HS-27A (cell line): ENCODE data around the gene DSCAM.

Experiments used
- DNase-seq: peaks from one replicate; pipeline ENCODE4 v3.0.0-alpha.2; 2012; ENCODE audit warnings: low read depth, missing footprints

Gene DSCAM

DNA sequence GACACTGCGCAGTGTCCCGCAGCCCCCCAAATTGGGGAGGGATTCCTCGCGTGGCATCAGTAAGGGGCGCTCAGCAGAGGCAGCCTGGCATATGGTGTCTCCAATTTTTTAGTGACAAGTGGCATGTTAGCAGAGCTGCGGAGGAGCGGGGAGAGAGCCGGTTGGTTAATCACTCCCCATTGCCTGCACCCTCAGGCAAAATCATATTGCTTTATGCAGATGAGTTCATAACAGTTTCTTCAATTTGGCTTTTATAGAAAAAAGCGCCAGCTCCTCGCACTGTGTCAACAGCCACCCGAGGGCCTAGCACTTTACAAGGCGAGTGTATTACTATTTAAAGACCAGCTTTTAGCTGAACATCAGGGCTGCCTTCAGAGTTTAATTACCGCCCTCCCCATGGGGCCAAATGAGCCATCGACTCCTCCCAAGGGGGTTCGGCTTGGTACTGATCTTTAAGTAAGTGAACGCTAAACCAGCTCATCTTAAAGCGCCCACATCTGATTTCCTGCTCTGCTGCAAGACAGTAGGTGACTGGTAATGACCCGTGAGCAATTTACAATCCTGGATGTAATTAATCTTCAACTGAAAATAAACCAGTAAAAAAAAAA is 298.9 kb downstream of the DSCAM start:
- no peak for DNase-seq

- DNase-seq, result no peak
Measured at GRCh38 chr21:40546647-40547046, 300.3 kb downstream of the DSCAM start.

GRCh38 chr21:40540216-40540615 is 306.7 kb downstream of the DSCAM start:
- no peak for DNase-seq

GRCh38 chr21:40534886-40535285 is 312.1 kb downstream of the DSCAM start:
- no peak for DNase-seq

- no peak for DNase-seq
Measured at GRCh38 chr21:40531431-40532110, 315.4 kb downstream of the DSCAM start.

DNA sequence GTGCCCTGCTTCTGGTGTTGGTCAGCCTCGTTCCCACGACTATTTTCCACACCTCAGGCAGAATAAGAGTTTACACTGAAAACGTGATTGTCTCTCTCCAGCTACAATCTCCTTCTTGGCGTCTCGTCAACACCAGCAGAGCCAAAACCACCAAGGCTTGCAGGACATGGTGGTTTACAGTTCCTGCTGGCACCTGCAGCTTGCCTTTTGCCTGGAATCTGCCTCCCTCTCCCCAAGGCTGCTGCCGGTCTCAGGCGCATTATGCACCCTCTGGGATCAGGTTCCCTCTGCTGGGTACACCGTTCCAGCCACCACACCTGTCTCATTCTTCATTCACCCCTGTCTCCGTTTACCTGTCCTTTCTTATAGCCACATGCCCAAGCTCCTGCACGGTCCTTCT is 315.9 kb downstream of the DSCAM start:
- no peak for DNase-seq

DNA sequence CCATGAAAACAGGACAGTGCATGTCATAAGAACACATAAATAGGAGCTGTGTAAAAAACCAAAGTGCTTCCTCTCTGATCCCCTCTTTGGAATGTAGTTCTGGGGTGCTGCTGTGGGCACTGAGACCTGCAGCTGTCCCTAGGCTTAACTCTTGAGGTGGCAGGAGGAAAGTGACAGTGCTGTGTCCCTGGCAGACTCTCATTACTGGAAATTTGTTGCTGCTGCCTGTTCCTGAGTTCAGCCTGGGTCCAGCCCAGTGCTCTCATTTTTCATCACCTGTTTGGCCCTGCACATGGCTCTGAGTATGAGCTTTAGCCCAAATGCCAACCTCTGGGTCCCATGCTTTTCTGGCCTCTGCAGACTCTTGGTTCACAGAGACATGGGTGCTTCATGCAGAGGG is 329.3 kb downstream of the DSCAM start:
- no peak for DNase-seq

- DNase-seq, result no peak
Measured at GRCh38 chr21:40516335-40516734, 330.6 kb downstream of the DSCAM start.

- DNase-seq, result no peak
Measured at GRCh38 chr21:40512590-40512989, 334.4 kb downstream of the DSCAM start.

DNA sequence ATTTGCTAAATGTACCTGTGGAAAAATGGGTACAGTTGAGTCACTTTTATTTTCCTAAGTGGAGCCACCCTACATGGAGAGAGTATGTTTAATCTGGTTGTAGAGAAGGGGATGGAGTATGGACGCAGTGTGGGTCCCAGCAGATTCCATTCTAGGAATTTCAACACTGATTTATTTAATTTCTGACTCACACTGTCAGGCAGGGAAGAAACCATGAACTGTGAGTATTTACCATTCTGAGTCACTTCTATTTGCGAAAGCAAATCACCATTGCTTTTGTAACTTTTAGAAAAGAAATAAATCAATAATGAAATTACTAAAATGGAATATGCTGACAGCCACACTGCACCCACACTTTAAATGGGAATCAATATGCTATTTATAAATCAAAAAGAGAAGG is 339.0 kb downstream of the DSCAM start:
- no peak for DNase-seq

DNA sequence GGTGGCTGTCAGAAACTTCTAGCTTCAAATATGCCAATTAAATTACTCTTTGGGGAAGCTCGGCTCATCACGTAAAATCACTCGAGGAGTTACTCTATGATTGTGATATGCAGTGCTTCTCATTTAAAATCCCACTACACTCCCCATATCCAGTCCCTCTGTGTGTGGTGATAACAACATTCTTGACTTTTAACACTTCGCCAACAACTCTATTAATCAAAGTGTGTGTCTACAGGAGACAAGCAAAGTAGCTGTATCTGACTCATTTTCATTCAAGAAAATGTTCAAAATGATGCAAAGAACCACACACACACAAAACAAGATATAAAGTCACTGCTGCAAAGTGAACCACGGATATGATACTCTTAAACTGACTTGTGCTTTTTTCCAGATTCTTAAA is 341.3 kb downstream of the DSCAM start:
- no peak for DNase-seq

- no peak for DNase-seq
Measured at GRCh38 chr21:40505244-40505643, 341.7 kb downstream of the DSCAM start.

DNA sequence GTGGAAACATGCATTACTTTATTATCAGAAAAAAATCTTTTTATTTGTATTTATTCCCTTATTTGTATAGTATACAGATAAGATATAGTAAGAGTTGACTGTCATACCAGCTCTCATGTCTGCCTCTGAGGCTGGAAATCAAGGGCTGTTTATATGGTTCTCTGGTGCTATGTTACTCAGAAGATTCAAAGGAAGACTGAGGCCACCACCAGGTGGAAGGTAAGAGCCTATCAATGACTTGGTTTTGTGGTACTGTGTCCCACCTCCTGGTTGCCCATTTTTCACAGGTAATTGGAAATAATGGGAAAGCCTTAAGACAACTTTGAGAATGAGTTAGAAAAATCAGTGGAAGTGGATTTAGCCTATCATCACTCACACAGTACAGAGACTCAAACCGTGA is 342.1 kb downstream of the DSCAM start:
- DNase-seq, result no peak

DNA sequence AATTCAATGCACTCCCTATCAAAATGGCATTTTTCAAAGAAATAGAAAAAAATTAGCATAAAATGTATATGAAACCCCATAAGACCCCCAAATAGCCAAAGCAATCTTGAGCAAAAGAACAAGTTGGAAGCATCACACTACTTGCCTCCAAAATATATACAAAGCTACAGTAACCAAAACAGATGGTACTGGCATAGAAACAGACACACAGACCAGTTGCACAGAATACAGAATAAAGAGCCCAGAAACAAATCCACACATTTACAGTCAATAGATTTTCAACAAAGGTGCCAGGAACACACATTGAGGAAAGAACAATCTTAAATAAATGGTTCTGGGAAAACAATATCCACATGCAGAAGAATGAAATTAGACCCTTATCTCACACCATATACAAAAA is 350.8 kb downstream of the DSCAM start:
- DNase-seq, result no peak

DNA sequence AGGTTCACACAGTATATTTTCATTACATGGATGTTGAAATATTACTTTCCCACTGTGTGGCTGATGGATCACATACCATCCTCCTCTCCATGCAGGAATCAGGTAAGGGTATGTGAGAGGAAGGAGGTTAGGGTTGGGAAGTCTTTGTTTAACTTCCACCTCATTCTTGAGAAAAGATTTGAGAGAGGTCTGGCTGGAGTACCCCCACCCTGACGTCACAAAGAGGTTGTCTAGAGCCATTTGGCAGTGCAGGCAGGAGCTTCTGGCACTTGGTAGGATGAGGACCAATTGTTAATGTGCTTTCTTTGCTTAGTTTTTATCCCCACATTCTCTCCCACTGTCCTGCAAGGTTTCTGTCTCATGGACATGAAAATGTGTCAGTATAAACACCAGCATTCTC is 356.6 kb downstream of the DSCAM start:
- DNase-seq, result no peak

- no peak for DNase-seq
Measured at GRCh38 chr21:40489001-40489400, 358.0 kb downstream of the DSCAM start.

DNA sequence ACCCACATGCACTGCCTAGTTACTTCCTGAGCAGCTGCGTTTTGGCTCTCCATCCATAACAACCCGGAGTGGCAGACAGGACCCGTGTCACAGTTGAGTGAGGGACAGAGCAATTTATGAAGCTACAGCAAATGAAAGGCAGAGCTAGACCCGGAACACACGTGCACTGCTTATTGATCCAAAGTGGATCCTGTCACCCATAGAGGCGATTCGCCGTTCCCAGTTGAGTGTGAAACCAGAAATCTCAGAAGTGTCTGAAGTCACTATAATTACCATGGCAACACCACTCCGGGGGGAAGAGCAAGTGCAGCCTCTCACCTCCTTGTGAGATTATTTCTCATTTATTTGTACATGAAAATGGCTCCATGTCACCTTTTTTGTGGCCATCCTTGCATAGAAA is 365.2 kb downstream of the DSCAM start:
- DNase-seq, result no peak

DNA sequence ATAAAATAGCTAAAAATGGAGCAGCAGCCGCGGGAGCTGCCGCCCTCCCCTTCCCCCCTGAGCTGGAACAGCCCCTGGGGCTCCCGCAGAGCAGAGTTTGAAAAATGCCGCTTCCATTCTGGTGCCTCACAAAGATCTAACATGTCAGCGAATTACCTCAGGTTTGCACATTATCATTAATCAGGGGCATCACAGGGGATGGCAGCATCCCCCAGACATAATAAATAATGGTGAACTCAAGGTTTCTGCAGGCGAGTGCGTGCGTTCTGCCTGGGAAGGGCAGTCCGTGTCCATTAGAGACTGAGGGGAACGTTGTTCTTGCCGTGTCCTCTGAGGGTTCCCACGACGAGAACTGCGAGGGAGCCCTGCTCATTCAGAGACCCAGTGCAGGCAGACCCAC is 372.4 kb downstream of the DSCAM start:
- DNase-seq, result no peak

DNA sequence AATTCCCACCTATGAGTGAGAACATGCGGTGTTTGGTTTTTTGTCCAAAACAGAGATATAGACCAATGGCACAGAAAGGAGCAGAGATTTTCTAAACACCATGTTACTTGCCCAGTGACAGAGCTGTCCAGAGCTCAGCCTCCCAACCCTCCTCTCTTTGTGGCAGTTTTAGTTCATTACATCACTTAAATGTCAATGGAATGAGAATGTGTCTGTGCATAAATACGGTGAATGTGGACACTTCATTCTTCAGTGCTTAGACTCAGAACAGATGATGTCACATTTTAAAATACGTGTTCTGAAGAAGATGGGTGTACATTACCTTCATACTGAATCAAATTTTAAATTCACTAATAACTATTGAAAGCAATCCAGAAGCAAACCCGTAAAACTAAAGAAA is 374.9 kb downstream of the DSCAM start:
- DNase-seq, result no peak

GRCh38 chr21:40471103-40471502 is 375.9 kb downstream of the DSCAM start:
- no peak for DNase-seq

DNA sequence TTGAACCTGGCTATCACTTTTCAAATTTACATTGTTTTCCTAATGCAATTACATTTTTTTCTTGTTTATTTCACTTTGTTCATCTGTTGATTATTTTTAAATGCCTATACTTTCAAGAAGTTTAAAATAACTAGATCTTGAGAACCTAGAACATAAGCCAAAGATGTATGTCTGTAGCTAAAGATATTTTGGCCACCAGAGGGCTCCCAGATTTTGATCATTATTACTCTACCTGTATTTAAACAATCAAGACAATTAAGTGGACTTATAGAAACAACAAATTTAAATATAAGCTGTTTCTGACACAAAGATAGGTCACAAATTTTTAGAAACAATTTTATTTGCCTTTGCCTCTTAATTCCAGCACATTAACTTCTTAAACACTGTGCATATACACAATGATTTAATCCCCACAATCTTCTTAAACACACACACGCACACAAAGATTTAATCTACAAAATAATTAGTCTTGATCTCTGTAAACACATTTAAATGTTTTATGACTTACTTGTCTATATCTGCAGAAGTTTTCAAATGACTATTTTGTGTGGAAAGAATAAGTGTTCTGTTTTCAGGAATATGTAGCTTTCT is 380.0 kb downstream of the DSCAM start:
- DNase-seq, result no peak

DNA sequence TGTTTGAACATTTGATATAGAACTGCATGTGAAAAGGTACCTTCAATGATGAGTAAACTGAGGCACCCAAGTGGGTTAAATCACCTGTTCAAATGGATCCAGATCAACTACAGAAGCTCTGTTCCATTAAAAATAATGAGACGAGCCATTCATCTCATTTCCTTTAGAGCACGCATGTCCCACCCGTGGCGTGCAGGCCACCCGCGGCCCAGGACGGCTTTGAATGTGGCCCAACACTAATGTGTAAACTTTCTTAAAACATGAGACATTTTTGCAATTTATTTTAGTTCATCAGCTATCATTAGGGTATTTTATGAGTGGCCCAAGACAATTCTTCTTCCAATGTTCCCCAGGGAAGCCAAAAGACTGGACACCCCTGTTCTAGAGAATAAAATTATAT is 381.6 kb downstream of the DSCAM start:
- no peak for DNase-seq

DNA sequence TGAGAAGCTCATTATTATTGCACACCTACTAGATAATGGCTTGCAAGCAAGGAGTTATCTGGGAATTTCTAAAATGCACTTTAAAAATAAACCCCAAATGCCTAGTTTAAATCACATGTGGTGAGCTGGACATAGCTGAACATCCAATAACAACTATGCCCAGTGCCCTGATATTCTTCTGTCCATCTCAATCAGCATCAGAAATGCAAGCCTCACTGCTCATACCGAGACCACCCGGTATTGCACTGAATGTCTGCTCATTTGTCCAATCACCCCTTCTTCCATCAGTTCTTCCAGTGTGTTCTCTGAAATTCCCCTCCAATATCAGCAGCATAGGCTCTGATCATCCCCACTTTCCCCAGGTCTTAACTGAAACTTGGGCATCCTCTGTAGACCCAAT is 383.8 kb downstream of the DSCAM start:
- DNase-seq, result no peak

DNA sequence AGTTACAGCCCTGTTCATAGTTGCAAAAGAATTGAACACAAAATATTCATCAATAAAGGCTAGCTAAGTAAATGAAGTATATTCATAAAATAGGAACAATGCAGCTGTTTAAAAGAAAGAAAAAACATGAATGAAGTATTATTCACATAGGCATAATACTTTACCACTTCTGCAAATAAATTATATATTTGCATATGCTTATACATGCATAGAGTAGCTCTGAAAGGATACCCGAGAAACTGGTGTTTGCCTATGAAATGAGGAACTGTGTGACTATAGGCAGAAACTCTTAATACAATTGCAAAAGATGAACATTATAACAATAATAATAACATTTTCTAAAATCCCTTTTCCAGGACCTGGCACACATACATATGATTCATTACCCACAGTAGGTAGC is 385.9 kb downstream of the DSCAM start:
- DNase-seq, result no peak
